ENCODE data around the gene SPESP1. TPM values are rescaled to one million over a fixed set of nuclear protein-coding genes. Genes with fewer than 3 reads are reported as not detected.

The SPESP1 gene
- total and polyA plus RNA-seq, 2 donors (not counting 3 experiments of a cell fraction or from before 2014, with no cell fraction given), result 1.5 to 2.0 TPM

DNA sequence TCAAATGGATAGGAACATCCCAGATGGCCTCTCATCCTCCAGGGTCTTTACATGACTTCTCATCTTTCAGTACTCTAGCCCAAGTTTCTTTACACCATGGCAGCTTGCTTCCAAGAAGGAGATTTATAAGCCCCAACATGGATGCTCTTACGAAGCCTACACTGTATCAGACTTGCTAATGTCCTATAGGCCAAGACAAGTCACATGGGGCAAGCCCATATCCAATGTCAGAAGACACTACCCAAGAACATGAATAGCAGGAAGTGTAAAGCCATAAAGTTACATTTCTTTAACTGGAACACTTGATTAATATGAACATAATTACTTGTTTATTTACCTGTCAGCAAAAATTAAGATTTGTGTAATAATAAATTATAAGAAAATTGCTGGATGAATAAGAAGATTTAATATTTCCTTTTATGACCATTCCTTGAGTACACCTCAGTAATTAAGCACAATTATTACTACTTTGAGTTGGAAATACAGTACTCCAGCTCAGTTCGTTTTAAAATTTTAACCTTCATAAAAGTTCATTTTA is 5.1 kb downstream of the SPESP1 start:
- H3K4me1 ChIP-seq (ENCODE audit: control insufficient read depth, extremely low read depth, insufficient read depth, low read length), result no peaks in the 10 kb centered on the region
- TF ChIP-seq, protein P1, sequence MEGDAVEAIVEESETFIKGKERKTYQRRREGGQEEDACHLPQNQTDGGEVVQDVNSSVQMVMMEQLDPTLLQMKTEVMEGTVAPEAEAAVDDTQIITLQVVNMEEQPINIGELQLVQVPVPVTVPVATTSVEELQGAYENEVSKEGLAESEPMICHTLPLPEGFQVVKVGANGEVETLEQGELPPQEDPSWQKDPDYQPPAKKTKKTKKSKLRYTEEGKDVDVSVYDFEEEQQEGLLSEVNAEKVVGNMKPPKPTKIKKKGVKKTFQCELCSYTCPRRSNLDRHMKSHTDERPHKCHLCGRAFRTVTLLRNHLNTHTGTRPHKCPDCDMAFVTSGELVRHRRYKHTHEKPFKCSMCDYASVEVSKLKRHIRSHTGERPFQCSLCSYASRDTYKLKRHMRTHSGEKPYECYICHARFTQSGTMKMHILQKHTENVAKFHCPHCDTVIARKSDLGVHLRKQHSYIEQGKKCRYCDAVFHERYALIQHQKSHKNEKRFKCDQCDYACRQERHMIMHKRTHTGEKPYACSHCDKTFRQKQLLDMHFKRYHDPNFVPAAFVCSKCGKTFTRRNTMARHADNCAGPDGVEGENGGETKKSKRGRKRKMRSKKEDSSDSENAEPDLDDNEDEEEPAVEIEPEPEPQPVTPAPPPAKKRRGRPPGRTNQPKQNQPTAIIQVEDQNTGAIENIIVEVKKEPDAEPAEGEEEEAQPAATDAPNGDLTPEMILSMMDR (IDR thresholded peaks at IDR 0.05; ENCODE audit: extremely low read depth in 1 of 2, insufficient read depth in 1 of 2, low read depth in 1 of 2, low read length in 2 of 2), result no peak
- TF ChIP-seq POLR2A (IDR thresholded peaks at IDR 0.05; ENCODE audit: low read depth, low read length), result no peak
- TF ChIP-seq, protein P2, sequence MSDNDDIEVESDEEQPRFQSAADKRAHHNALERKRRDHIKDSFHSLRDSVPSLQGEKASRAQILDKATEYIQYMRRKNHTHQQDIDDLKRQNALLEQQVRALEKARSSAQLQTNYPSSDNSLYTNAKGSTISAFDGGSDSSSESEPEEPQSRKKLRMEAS (IDR thresholded peaks at IDR 0.05; ENCODE audit: insufficient read depth, insufficient read length), result no peak
- H3K4me2 ChIP-seq (ENCODE audit: insufficient read depth, low read length), result no peak overlapping the region
- POLR2A ChIA-PET, result no interaction called here
- intact Hi-C loops (cut with micrococcal nuclease) (no loop called here), dilution Hi-C loops (cut with MboI; ENCODE audit: extremely low pct_ligation_motif_present, low sequenced_read_pairs) (no loop called here)
- no peaks in the 10 kb centered on the region for H3K36me3 ChIP-seq (ENCODE audit: control insufficient read depth in 2 of 2, extremely low read depth in 1 of 2, insufficient read depth in 2 of 2, low read length in 2 of 2)
- no peaks in the 10 kb centered on the region for H4K20me1 ChIP-seq (replicated peaks; ENCODE audit: control insufficient read depth, extremely low read depth, insufficient read depth, low read length)
- FAIRE-seq (no peak), DNase-seq (ENCODE audit: low read depth, low spot score) (no peak)
- CTCF ChIA-PET, result interaction anchor here (3.3 kb wide), 1 partner anchor 10 kb away, joined by 13 read pairs; no protein-coding TSS in a partner anchor
- no TSS peak for BruUV-seq (replicated peaks)
- no peaks in the 10 kb centered on the region for H3K79me2 ChIP-seq (ENCODE audit: control insufficient read depth, insufficient read depth, low read length)
- H3K9ac ChIP-seq (replicated peaks; ENCODE audit: extremely low read depth, insufficient read depth, low read length), result no peak overlapping the region
- H3K4me3 ChIP-seq (replicated peaks in 1 of 3; ENCODE audit: insufficient read depth in 1 of 3, low read depth in 1 of 3, low read length in 3 of 3), result no peak overlapping the region
- peaks cover 0 to 2% of the 10 kb centered on the region in 2 experiments for H3K27me3 ChIP-seq (ENCODE audit: control insufficient read depth in 2 of 2, insufficient read depth in 2 of 2, low read length in 2 of 2)
- no peaks in the 10 kb centered on the region for H3K9me3 ChIP-seq (replicated peaks; ENCODE audit: control insufficient read depth, insufficient read depth, low read length)
- no peak overlapping the region for H3K27ac ChIP-seq (ENCODE audit: insufficient read depth, low read depth, low read length)
- no peak overlapping the region for H2AFZ ChIP-seq (ENCODE audit: low read depth, low read length)
- no peaks in the 10 kb centered on the region for H3K9me1 ChIP-seq (replicated peaks; ENCODE audit: control insufficient read depth, extremely low read depth, insufficient read depth, low read length)

DNA sequence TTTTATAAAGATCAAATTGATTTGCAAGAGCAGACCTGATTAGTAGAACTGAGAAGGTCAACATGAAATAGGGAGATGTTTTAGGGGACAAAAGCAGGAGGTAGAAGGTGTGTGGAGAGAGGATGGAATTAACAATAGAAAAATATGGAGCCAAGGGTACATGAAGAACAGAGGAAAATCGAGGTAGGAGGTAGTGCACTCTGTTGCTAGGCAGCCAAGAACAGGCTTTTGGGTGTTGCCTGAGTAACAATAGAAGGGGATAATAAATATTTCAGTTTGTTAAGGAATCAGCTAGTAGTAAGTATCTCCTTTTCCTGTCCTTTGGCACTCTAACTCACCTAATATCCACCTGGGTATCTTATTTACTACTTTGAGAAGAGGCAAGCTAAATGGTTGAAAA is 9.2 kb downstream of the SPESP1 start:
- Histone ChIP-seq H3K9me3 (replicated peaks; ENCODE audit: control insufficient read depth, insufficient read depth, low read length) (no peaks in the 10 kb centered on the region), H3K4me3 (replicated peaks in 1 of 3; ENCODE audit: insufficient read depth in 1 of 3, low read depth in 1 of 3, low read length in 3 of 3) (no peak overlapping the region), H3K36me3 (ENCODE audit: control insufficient read depth in 2 of 2, extremely low read depth in 1 of 2, insufficient read depth in 2 of 2, low read length in 2 of 2) (no peaks in the 10 kb centered on the region), H3K27me3 (ENCODE audit: control insufficient read depth in 2 of 2, insufficient read depth in 2 of 2, low read length in 2 of 2) (peaks cover 2 to 10% of the 10 kb centered on the region in 2 experiments), H3K4me1 (ENCODE audit: control insufficient read depth, extremely low read depth, insufficient read depth, low read length) (no peaks in the 10 kb centered on the region), H3K9me1 (replicated peaks; ENCODE audit: control insufficient read depth, extremely low read depth, insufficient read depth, low read length) (no peaks in the 10 kb centered on the region), H3K79me2 (ENCODE audit: control insufficient read depth, insufficient read depth, low read length) (no peaks in the 10 kb centered on the region), H3K9ac (replicated peaks; ENCODE audit: extremely low read depth, insufficient read depth, low read length) (no peak overlapping the region), H4K20me1 (replicated peaks; ENCODE audit: control insufficient read depth, extremely low read depth, insufficient read depth, low read length) (no peaks in the 10 kb centered on the region), H3K27ac (ENCODE audit: insufficient read depth, low read depth, low read length) (no peak overlapping the region), H3K4me2 (ENCODE audit: insufficient read depth, low read length) (no peak overlapping the region), H2AFZ (ENCODE audit: low read depth, low read length) (no peak overlapping the region)
- intact Hi-C loops (cut with micrococcal nuclease) (no loop called here), dilution Hi-C loops (cut with MboI; ENCODE audit: extremely low pct_ligation_motif_present, low sequenced_read_pairs) (no loop called here)
- no peak for FAIRE-seq
- ChIA-PET POLR2A (no interaction called here), CTCF (interaction anchor here (2.7 kb wide), 1 partner anchor 15 kb away, joined by 11 read pairs; no protein-coding TSS in a partner anchor)
- TF ChIP-seq, protein P2 (IDR thresholded peaks at IDR 0.05; ENCODE audit: insufficient read depth, insufficient read length), result no peak
- no peak for TF ChIP-seq MYC (IDR thresholded peaks at IDR 0.05; ENCODE audit: low read depth, low read length)
- TF ChIP-seq FOS (IDR thresholded peaks at IDR 0.05; ENCODE audit: borderline replicate concordance, insufficient read depth, low read length), result no peak
- TF ChIP-seq, protein P1 (IDR thresholded peaks at IDR 0.05; ENCODE audit: extremely low read depth in 1 of 2, insufficient read depth in 1 of 2, low read depth in 1 of 2, low read length in 2 of 2), result no peak
- no peak for TF ChIP-seq JUN (IDR thresholded peaks at IDR 0.05; ENCODE audit: borderline replicate concordance, insufficient read depth, insufficient read length, low read depth)
- TF ChIP-seq POLR2A (IDR thresholded peaks at IDR 0.05; ENCODE audit: low read depth, low read length), result no peak
- TF ChIP-seq EZH2 (IDR thresholded peaks at IDR 0.05; ENCODE audit: borderline replicate concordance, low read depth, low read length, severe bottlenecking), result no peak
- BruUV-seq (replicated peaks), result no TSS peak
- no peak for DNase-seq (ENCODE audit: low read depth, low spot score)
